K562 (cell line): Measurements from ENCODE around the gene ADPGK. TPM values are rescaled to one million over a fixed set of nuclear protein-coding genes. Genes with fewer than 3 reads are reported as not detected.

Source experiments
- ATAC-seq: fragments of 200-7000 bp; cut with Tn5 transposase; 3 replicates; pipeline ENCODE4 v1.9.1; 2020; ENCODE audit warnings: moderate library complexity
- BruUV-seq: library from RNA; stranded (reverse); fragments of 400-500 nt; replicated peaks from 2 replicates; lab custom pipeline; 2021; lab: Mats Ljungman, UMichigan
- CTCF ChIA-PET: fragments of 300-600 bp; formaldehyde crosslinking; extraction: SDS; loops from one replicate; lab custom pipeline; 2021; ENCODE audit warnings: low intra/inter-chr PET ratio; lab: Yijun Ruan, JAX
- POLR2A ChIA-PET: fragments of 300-600, 350-650 bp; sonication (Branson Sonifier 250); formaldehyde crosslinking; extraction: SDS; loops from one replicate; lab custom pipeline; 2021; ENCODE audit warnings: antibody characterized with exemption, inconsistent platforms; lab: Yijun Ruan, JAX
- DNase-seq, 4 experiments: peaks; one replicate each; pipeline versions ENCODE4 v3.0.0 to v3.0.0-alpha.2; 2011 to 2018; ENCODE audit warnings: low spot score in 3 of 4, mixed read lengths in 3 of 4; ENCODE audit errors: extremely low read depth in 1 of 4
- FAIRE-seq: peaks from 2 replicates; lab custom pipeline; 2011; peaks lifted over from hg19 to GRCh38; lab: Jason Lieb, UNC
- H2AFZ ChIP-seq: 2 replicates; pipeline ENCODE4 v1.6.0; 2011; ENCODE audit warnings: low read depth, low read length, control low read depth, inconsistent platforms
- H3K27ac ChIP-seq: fragments of 200-600 bp; 3 replicates; pipeline ENCODE4 v1.8.0; 2011; ENCODE audit warnings: low read depth, mild to moderate bottlenecking, control low read depth, inconsistent platforms, low read length, moderate library complexity, mixed read lengths; ENCODE audit errors: extremely low read depth
- H3K27me3 ChIP-seq, 2 experiments: fragments of 300-600 bp in 1 of 2; 2 replicates in 1 of 2; 3 replicates in 1 of 2; pipeline versions ENCODE4 v1.6.0 to v1.8.0; 2011; ENCODE audit warnings: inconsistent platforms in 2 of 2, low read length in 2 of 2, mild to moderate bottlenecking in 1 of 2, mixed read lengths in 1 of 2, moderate library complexity in 1 of 2; ENCODE audit not compliant: control insufficient read depth in 2 of 2, insufficient read depth in 2 of 2
- H3K36me3 ChIP-seq: fragments of 300-600 bp; 3 replicates; pipeline ENCODE4 v1.8.0; 2011; ENCODE audit warnings: mild to moderate bottlenecking, low read length, inconsistent platforms; ENCODE audit not compliant: control insufficient read depth, insufficient read depth
- H3K4me1 ChIP-seq, 2 experiments: fragments of 200-600 bp in 1 of 2; replicated peaks in 1 of 2; 2 replicates in 1 of 2; 3 replicates in 1 of 2; pipeline versions ENCODE4 v1.5.1 to v1.8.0; 2011; ENCODE audit warnings: inconsistent platforms in 2 of 2, low read length in 2 of 2, mild to moderate bottlenecking in 1 of 2, mixed read lengths in 1 of 2, moderate library complexity in 1 of 2; ENCODE audit not compliant: control insufficient read depth in 2 of 2, insufficient read depth in 2 of 2
- H3K4me2 ChIP-seq: 2 replicates; pipeline ENCODE4 v1.6.1; 2011; ENCODE audit warnings: low read length, control low read depth, inconsistent platforms, mixed read lengths; ENCODE audit not compliant: insufficient read depth
- H3K4me3 ChIP-seq: fragments of 200-600 bp; sonication (generic), shearing (Covaris generic); 2 replicates; pipeline ENCODE4 v1.5.1; 2016; ENCODE audit warnings: control low read depth, inconsistent platforms
- H3K79me2 ChIP-seq: fragments of 200-600 bp; 3 replicates; pipeline ENCODE4 v1.8.0; 2011; ENCODE audit warnings: low read length, inconsistent platforms; ENCODE audit not compliant: control insufficient read depth, insufficient read depth
- H3K9ac ChIP-seq, 2 experiments: 2 replicates each; pipeline versions ENCODE4 v1.6.0 to v1.6.1; 2011; ENCODE audit warnings: low read depth in 2 of 2, low read length in 2 of 2, control low read depth in 1 of 2, inconsistent platforms in 1 of 2, mild to moderate bottlenecking in 1 of 2, mixed read lengths in 1 of 2; ENCODE audit not compliant: insufficient read depth in 1 of 2
- H3K9me1 ChIP-seq: one replicate; pipeline ENCODE4 v1.6.0; 2011; ENCODE audit warnings: inconsistent platforms, mild to moderate bottlenecking, low read length, moderate library complexity; ENCODE audit not compliant: control insufficient read depth, insufficient read depth
- H3K9me3 ChIP-seq: replicated peaks from 2 replicates; pipeline ENCODE4 v1.5.1; 2011; ENCODE audit warnings: low read depth, low read length, inconsistent platforms; ENCODE audit not compliant: control insufficient read depth, insufficient read depth
- H4K20me1 ChIP-seq: replicated peaks from 2 replicates; pipeline ENCODE4 v1.6.1; 2011; ENCODE audit warnings: low read length, inconsistent platforms, mixed read lengths; ENCODE audit not compliant: control insufficient read depth, insufficient read depth
- ARID1B ChIP-seq: fragments of 450-650 bp; IDR thresholded peaks from 2 replicates; pipeline ENCODE4 v1.6.1; 2016; ENCODE audit warnings: antibody characterized with exemption, mild to moderate bottlenecking, inconsistent platforms
- ARNT ChIP-seq, 2 experiments: fragments of 450-650 bp; IDR thresholded peaks; 2 replicates each; pipeline ENCODE4 v1.6.1; 2016; ENCODE audit warnings: mild to moderate bottlenecking in 1 of 2
- EWSR1 ChIP-seq: fragments of 450-650 bp; IDR thresholded peaks from 2 replicates; pipeline ENCODE4 v1.6.1; 2018; ENCODE audit warnings: borderline replicate concordance, mild to moderate bottlenecking, low read depth, moderate library complexity; ENCODE audit not compliant: partially characterized antibody
- FUS ChIP-seq: fragments of 200-400 bp; formaldehyde crosslinking; optimal IDR thresholded peaks from 2 replicates; pipeline ENCODE3; 2017; ENCODE audit warnings: low read depth, low read length
- HNRNPUL1 ChIP-seq: fragments of 200-400 bp; formaldehyde crosslinking; IDR thresholded peaks from 2 replicates; pipeline ENCODE4 v1.6.1; 2017; ENCODE audit warnings: low read length
- MYC ChIP-seq, 2 experiments: fragments of 250-450 bp in 1 of 2; sonication (Bioruptor Pico) in 1 of 2; IDR thresholded peaks; 2 replicates each; pipeline versions ENCODE4 v1.5.1 to v1.6.1; 2012 to 2021; ENCODE audit warnings: low read depth in 2 of 2, borderline replicate concordance in 1 of 2, improper control_type of control experiment in 1 of 2, low read length in 1 of 2, mild to moderate bottlenecking in 1 of 2, moderate library complexity in 1 of 2
- PHF21A ChIP-seq: fragments of 450-650 bp; IDR thresholded peaks from 2 replicates; pipeline ENCODE4 v1.6.1; 2017; ENCODE audit warnings: low read depth, borderline replicate concordance
- POLR2H ChIP-seq: IDR thresholded peaks from 2 replicates; pipeline ENCODE4 v1.6.1; 2016; ENCODE audit warnings: missing genetic modification characterization, low read depth, mild to moderate bottlenecking, control low read depth, missing compliant biosample characterization, moderate library complexity
- RB1 ChIP-seq: fragments of 450-650 bp; IDR thresholded peaks from 2 replicates; pipeline ENCODE4 v1.6.1; 2017; ENCODE audit warnings: low read depth, mild to moderate bottlenecking
- SAFB ChIP-seq: fragments of 200-400 bp; formaldehyde crosslinking; IDR thresholded peaks from 2 replicates; pipeline ENCODE4 v1.6.1; 2017; ENCODE audit warnings: low read depth, low read length, borderline replicate concordance
- SMAD4 ChIP-seq: fragments of 250-450 bp; sonication (Bioruptor Pico); conservative IDR thresholded peaks from 2 replicates; pipeline ENCODE4 v1.8.0; 2021; ENCODE audit warnings: inconsistent platforms, mild to moderate bottlenecking, moderate library complexity
- SMARCE1 ChIP-seq: fragments of 450-650 bp; IDR thresholded peaks from 2 replicates; pipeline ENCODE4 v1.7.1; 2016; ENCODE audit warnings: mild to moderate bottlenecking
- ZNF551 ChIP-seq: fragments of 250-450 bp; sonication (Bioruptor Pico); IDR thresholded peaks from 2 replicates; pipeline ENCODE4 v1.5.0; 2021; ENCODE audit warnings: mild to moderate bottlenecking, moderate library complexity
- ZNF589 ChIP-seq: fragments of 200-800 bp; sonication (Bioruptor generic); IDR thresholded peaks from 2 replicates; pipeline ENCODE4 v1.6.1; 2016; ENCODE audit warnings: low read depth, missing genetic modification characterization, missing compliant biosample characterization
- ZSCAN29 ChIP-seq: fragments of 450-650 bp; IDR thresholded peaks from 2 replicates; pipeline ENCODE4 v1.6.1; 2017
- WGBS: fragments of 100-300 bp; shearing (Covaris generic); methylation state at CpG from one replicate; pipeline ENCODE4 v1.1.6; 2016; ENCODE audit warnings: low coverage, mixed read lengths; ENCODE audit not compliant: insufficient coverage; ENCODE audit errors: missing lambda C conversion rate; 5-methylcytosine and 5-hydroxymethylcytosine counted together
- in situ Hi-C: fragments of 300-500 bp; cut with MboI; formaldehyde crosslinking; loops from 4 replicates; pipeline ENCODE4 v1.15.0; 2018; ENCODE audit warnings: inconsistent platforms, mixed read lengths
- intact Hi-C: fragments of 100-400 bp; cut with micrococcal nuclease; formaldehyde crosslinking; loops from 2 replicates; pipeline ENCODE4 v1.14.2; 2022
- polyA plus RNA-seq, 8 experiments: library from polyadenylated mRNA; depleted of rRNA in 4 of 8; stranded (reverse) in 5 of 8; unstranded in 3 of 8; fragments of >200 nt; fragmentation: Nextera tagmentation in 2 of 8; fragmentation: Illumina TruSeq in 1 of 8; extraction: Ambion mirVana in 2 of 8; extraction: Trizol in 1 of 8; gene quantifications; 2 replicates each; pipeline versions ENCODE4 v1.2.1 to v1.2.3, GENCODE V29; 2011 to 2014; ENCODE audit warnings: inconsistent platforms in 1 of 8, missing spikeins in 1 of 8
- total RNA-seq, 7 experiments: library from RNA; depleted of rRNA in 6 of 7; stranded (reverse); fragments of >200 nt in 6 of 7; fragmentation: Illumina TruSeq in 2 of 7; extraction: Trizol in 2 of 7; gene quantifications; 2 replicates each; pipeline versions ENCODE4 v1.2.1 to v1.2.3, GENCODE V29; 2011 to 2021; ENCODE audit warnings: low replicate concordance in 1 of 7
- TF ChIP-seq, protein P1 (sequence below): fragments of 200-400 bp; formaldehyde crosslinking; IDR thresholded peaks from 2 replicates; pipeline ENCODE4 v1.6.1; 2017; ENCODE audit warnings: mild to moderate bottlenecking, low read depth, low read length, moderate library complexity
- TF ChIP-seq, protein P2 (sequence below): sonication (generic); formaldehyde crosslinking; IDR thresholded peaks from 2 replicates; pipeline ENCODE4 v1.8.0; 2022; ENCODE audit warnings: missing genetic modification reagents, mild to moderate bottlenecking, borderline replicate concordance
- TF ChIP-seq, protein P3 (sequence below): fragments of 250-450 bp; sonication (Bioruptor Pico); IDR thresholded peaks from 2 replicates; pipeline ENCODE4 v1.6.1; 2021; ENCODE audit warnings: mild to moderate bottlenecking

ADPGK gene
- total and polyA plus RNA-seq, 9 of the 15 experiments (the other 6 are each of a cell fraction or from before 2014, with no cell fraction given), result 13.4 to 97.4 (median 48.5) TPM

DNA sequence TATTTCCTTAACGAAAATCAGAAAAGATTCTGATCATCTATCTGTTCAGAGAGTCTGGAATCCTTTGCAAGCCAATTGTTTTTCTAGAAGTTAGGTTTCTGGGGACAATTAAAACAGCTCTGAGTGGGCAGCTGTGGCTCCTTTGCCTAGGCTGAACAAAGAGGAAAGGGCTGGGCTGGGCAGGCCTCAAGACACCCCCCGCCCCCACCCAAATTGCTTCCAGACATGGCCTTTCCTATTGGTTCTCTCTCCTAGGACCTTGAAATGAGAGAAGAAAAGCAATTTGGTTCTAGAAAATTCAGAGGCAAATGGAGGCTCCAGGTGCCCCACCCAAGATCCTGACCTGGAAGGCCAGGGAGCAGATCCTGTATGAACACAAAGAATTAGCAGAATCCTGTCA, 2.3 kb upstream of the ADPGK start:
- Histone ChIP-seq H3K36me3 (peaks cover 13% of the 10 kb centered on the region; the same call in 2 of the 3 replicates), H3K9ac (no peak overlapping the region), H3K9me1 (no peaks in the 10 kb centered on the region), H4K20me1 (peaks cover 4% of the 10 kb centered on the region; the same call in 1 of the 2 replicates), H3K4me2 (no peak overlapping the region), H3K4me3 (no peak overlapping the region), H3K9me3 (no peaks in the 10 kb centered on the region), H2AFZ (peak overlapping the region; percentile 6; the same call in 1 of the 2 replicates), H3K27ac (no peak overlapping the region), H3K27me3 (no peaks in the 10 kb centered on the region; a peak in 1 of 5 replicates), H3K79me2 (peaks cover 27% of the 10 kb centered on the region), H3K4me1 (peaks cover 11 to 13% of the 10 kb centered on the region in 2 experiments; a peak in 4 of 5 replicates)
- ATAC-seq (no peak), DNase-seq (no peak), FAIRE-seq (no peak)
- no TSS peak for BruUV-seq
- 13% methylated on average over 2 of the region's 2 CpGs for WGBS
- in situ Hi-C loops (loop anchor here (10.0 to 25.0 kb wide), 2 partner anchors 289 to 1301 kb away; partner anchors contain the start of gene GOLGA6A), intact Hi-C loops (loop anchor here (5.0 to 10.0 kb wide), 2 partner anchors 296 to 459 kb away; no protein-coding TSS in a partner anchor)
- no peak for TF ChIP-seq POLR2H (tag)
- TF ChIP-seq, protein P1, sequence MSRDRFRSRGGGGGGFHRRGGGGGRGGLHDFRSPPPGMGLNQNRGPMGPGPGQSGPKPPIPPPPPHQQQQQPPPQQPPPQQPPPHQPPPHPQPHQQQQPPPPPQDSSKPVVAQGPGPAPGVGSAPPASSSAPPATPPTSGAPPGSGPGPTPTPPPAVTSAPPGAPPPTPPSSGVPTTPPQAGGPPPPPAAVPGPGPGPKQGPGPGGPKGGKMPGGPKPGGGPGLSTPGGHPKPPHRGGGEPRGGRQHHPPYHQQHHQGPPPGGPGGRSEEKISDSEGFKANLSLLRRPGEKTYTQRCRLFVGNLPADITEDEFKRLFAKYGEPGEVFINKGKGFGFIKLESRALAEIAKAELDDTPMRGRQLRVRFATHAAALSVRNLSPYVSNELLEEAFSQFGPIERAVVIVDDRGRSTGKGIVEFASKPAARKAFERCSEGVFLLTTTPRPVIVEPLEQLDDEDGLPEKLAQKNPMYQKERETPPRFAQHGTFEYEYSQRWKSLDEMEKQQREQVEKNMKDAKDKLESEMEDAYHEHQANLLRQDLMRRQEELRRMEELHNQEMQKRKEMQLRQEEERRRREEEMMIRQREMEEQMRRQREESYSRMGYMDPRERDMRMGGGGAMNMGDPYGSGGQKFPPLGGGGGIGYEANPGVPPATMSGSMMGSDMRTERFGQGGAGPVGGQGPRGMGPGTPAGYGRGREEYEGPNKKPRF, result no peak
- TF ChIP-seq ZNF589 (CRISPR knock-in tag), result no peak
- TF ChIP-seq SAFB, result no peak
- no peak for TF ChIP-seq RB1
- TF ChIP-seq HNRNPUL1, result no peak
- no peak for TF ChIP-seq MYC (IDR thresholded peaks at IDR 0.05; ENCODE audit: low read depth, low read length)
- TF ChIP-seq MYC (CRISPR knock-in tag; IDR thresholded peaks at IDR 0.05; ENCODE audit: borderline replicate concordance, low read depth), result no peak
- TF ChIP-seq, protein P2, sequence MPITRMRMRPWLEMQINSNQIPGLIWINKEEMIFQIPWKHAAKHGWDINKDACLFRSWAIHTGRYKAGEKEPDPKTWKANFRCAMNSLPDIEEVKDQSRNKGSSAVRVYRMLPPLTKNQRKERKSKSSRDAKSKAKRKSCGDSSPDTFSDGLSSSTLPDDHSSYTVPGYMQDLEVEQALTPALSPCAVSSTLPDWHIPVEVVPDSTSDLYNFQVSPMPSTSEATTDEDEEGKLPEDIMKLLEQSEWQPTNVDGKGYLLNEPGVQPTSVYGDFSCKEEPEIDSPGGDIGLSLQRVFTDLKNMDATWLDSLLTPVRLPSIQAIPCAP (CRISPR knock-in tag), result no peak
- TF ChIP-seq, protein P3, sequence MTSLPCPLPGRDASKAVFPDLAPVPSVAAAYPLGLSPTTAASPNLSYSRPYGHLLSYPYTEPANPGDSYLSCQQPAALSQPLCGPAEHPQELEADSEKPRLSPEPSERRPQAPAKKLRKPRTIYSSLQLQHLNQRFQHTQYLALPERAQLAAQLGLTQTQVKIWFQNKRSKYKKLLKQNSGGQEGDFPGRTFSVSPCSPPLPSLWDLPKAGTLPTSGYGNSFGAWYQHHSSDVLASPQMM (CRISPR knock-in tag), result no peak
- TF ChIP-seq ARNT (IDR thresholded peaks at IDR 0.05), result no peak
- no peak for TF ChIP-seq SMARCE1
- TF ChIP-seq ARID1B, result no peak
- TF ChIP-seq FUS, result no peak
- TF ChIP-seq SMAD4, result no peak
- no peak for TF ChIP-seq ZNF551 (CRISPR knock-in tag)
- no peak for TF ChIP-seq EWSR1
- no peak for TF ChIP-seq PHF21A
- TF ChIP-seq ZSCAN29, result no peak
- CTCF ChIA-PET, result interaction anchor here (0.6 kb wide), 1 partner anchor 56 kb away, joined by 5 read pairs; no protein-coding TSS in a partner anchor
- POLR2A ChIA-PET, result interaction anchor here (0.6 to 0.8 kb wide), 3 partner anchors 22 to 441 kb away, joined by 3 read pairs; no protein-coding TSS in a partner anchor
